Vagina (tissue), 2 donors: ENCODE data around the gene GNG10. TPM values are rescaled to one million over a fixed set of nuclear protein-coding genes. Genes with fewer than 3 reads are reported as not detected.

ENCODE experiments used
- DNase-seq, 2 donors: peaks; one replicate each; pipeline ENCODE4 v3.0.0-alpha.2; 2017; ENCODE audit errors: extremely low spot score in 2 of 2
- H3K27ac ChIP-seq: fragments of 200-600 bp; sonication (generic); one replicate; pipeline ENCODE4 v1.5.1; 2019
- H3K27me3 ChIP-seq: fragments of 200-600 bp; sonication (generic); one replicate; pipeline ENCODE4 v1.5.1; 2019
- H3K36me3 ChIP-seq, 2 donors: fragments of 200-600 bp; sonication (generic); one replicate each; pipeline ENCODE4 v1.5.1; 2017 to 2019
- H3K4me1 ChIP-seq: fragments of 200-600 bp; sonication (generic); one replicate; pipeline ENCODE4 v1.5.1; 2019
- H3K4me3 ChIP-seq, 2 donors: fragments of 200-600 bp; sonication (generic); 1 replicate in 1 of 2; 2 replicates in 1 of 2; pipeline ENCODE4 v1.5.1; 2016 to 2019
- H3K9me3 ChIP-seq: fragments of 200-600 bp; sonication (generic); one replicate; pipeline ENCODE4 v1.5.1; 2019
- POLR2A ChIP-seq, 2 donors: fragments of 450-650 bp; IDR thresholded peaks; one replicate each; pipeline ENCODE4 v1.6.1; 2017; ENCODE audit warnings: antibody characterized with exemption in 2 of 2, mild to moderate bottlenecking in 2 of 2, moderate library complexity in 2 of 2
- POLR2AphosphoS5 ChIP-seq, 2 donors: sonication (generic); formaldehyde crosslinking; IDR thresholded peaks; one replicate each; pipeline ENCODE4 v1.9.0; 2017; ENCODE audit warnings: antibody characterized with exemption in 2 of 2, mild to moderate bottlenecking in 2 of 2, low read depth in 1 of 2; ENCODE audit not compliant: insufficient read depth in 1 of 2
- intact Hi-C: fragments of 100-400 bp; cut with DNase I; formaldehyde crosslinking; loops from one replicate; pipeline ENCODE4 v1.15.1; 2023
- total RNA-seq: library from RNA; depleted of rRNA; stranded (reverse); fragments of >200 nt; gene quantifications from one replicate; pipeline ENCODE4 v1.2.3, GENCODE V29; 2016
- TF ChIP-seq, protein P1 (sequence below), 3 experiments: fragments of 450-650 bp in 2 of 3; fragments of 200-600 bp in 1 of 3; sonication (generic) in 1 of 3; IDR thresholded peaks; one replicate each; pipeline ENCODE4 v1.5.1; 2017 to 2019; ENCODE audit warnings: antibody characterized with exemption in 3 of 3, mild to moderate bottlenecking in 2 of 3, moderate library complexity in 2 of 3

Gene GNG10
- total RNA-seq, 1 donor from 2014 or later, result 35.6 TPM

DNA sequence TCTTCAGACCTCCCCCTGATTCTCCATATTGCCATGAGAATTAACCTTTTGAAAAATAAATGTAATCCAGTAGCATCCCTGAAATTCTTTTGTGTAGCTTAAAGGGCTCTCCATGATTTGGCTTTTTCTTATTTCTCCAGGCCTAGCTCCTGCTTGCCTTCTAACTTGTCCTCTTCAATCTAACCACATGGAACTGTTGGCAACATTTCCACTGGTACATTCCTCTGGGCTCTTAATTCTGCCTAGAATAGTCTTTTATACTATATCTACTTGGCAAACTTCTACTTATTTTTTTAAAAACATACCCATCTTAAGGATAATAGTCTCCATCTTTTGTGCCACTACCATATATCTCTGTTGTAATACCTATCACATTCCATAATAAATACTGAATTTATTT, 54.1 kb downstream of the GNG10 start:
- no peak overlapping the region for H3K4me3 ChIP-seq
- no peak for DNase-seq
- intact Hi-C loops, result no loop called here
- TF ChIP-seq POLR2A (IDR thresholded peaks at IDR 0.05) (no peak), POLR2AphosphoS5 (IDR thresholded peaks at IDR 0.05; ENCODE audit: insufficient read depth in 1 of 2, low read depth in 1 of 2) (no peak)
- TF ChIP-seq, protein P1, sequence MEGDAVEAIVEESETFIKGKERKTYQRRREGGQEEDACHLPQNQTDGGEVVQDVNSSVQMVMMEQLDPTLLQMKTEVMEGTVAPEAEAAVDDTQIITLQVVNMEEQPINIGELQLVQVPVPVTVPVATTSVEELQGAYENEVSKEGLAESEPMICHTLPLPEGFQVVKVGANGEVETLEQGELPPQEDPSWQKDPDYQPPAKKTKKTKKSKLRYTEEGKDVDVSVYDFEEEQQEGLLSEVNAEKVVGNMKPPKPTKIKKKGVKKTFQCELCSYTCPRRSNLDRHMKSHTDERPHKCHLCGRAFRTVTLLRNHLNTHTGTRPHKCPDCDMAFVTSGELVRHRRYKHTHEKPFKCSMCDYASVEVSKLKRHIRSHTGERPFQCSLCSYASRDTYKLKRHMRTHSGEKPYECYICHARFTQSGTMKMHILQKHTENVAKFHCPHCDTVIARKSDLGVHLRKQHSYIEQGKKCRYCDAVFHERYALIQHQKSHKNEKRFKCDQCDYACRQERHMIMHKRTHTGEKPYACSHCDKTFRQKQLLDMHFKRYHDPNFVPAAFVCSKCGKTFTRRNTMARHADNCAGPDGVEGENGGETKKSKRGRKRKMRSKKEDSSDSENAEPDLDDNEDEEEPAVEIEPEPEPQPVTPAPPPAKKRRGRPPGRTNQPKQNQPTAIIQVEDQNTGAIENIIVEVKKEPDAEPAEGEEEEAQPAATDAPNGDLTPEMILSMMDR (IDR thresholded peaks at IDR 0.05), result no peak
- no peaks in the 10 kb centered on the region for H3K27me3 ChIP-seq
- no peaks in the 10 kb centered on the region for H3K4me1 ChIP-seq
- H3K36me3 ChIP-seq, result no peaks in the 10 kb centered on the region
- no peak overlapping the region for H3K27ac ChIP-seq
- H3K9me3 ChIP-seq, result no peaks in the 10 kb centered on the region

DNA sequence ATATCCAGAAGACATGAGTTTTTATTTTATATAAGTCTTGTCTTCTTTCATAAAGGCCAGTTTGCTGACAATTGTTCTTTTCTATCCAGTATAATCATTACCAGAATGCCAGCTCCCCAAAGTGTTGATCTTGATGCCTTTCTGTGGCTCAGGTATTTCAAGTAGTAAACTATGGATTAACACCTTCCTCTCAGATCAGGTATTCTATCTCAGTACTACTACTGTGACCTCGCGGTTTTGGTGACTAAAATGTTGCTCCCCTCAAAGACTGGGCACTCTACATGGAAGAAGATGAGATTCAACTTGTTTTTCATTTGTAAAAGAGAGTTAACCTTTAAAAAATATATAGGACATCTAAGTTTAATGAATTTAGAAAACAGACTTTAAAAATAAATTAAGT, 58.1 kb downstream of the GNG10 start:
- intact Hi-C loops, result no loop called here
- Histone ChIP-seq H3K36me3 (no peaks in the 10 kb centered on the region), H3K4me1 (no peaks in the 10 kb centered on the region), H3K27me3 (no peaks in the 10 kb centered on the region), H3K4me3 (no peak overlapping the region), H3K27ac (no peak overlapping the region), H3K9me3 (no peaks in the 10 kb centered on the region)
- TF ChIP-seq, protein P1 (IDR thresholded peaks at IDR 0.05), result no peak
- TF ChIP-seq POLR2AphosphoS5 (IDR thresholded peaks at IDR 0.05; ENCODE audit: insufficient read depth in 1 of 2, low read depth in 1 of 2), result no peak
- TF ChIP-seq POLR2A (IDR thresholded peaks at IDR 0.05), result no peak
- no peak for DNase-seq

Other genes with a start within 250 kb of the GNG10 start
- gene ECPAS, start 177.2 kb upstream of the GNG10 start, total RNA-seq, result 62.9 TPM
- 8.8 TPM for gene ZNF483, start 136.4 kb upstream of the GNG10 start, total RNA-seq
- 40.3 TPM for gene PTGR1, start 62.0 kb upstream of the GNG10 start, total RNA-seq
- 6.1 TPM for gene DNAJC25, start 30.3 kb upstream of the GNG10 start, total RNA-seq
- 0.25 TPM for gene SHOC1, start 133.3 kb downstream of the GNG10 start, total RNA-seq
- gene UGCG, start 235.2 kb downstream of the GNG10 start, total RNA-seq, result 33.1 TPM